CD4-positive, alpha-beta T cell treated with Interleukin-10 for 1 hour (primary cell): ENCODE data around the gene MERTK.
"Not testable (repeated sequence)": the region's sequence is repeated elsewhere in the genome, so short reads cannot be mapped to it uniquely, and the experiment has no call there.

Experiments used
- DNase-seq: peaks from one replicate; pipeline ENCODE4 v3.0.0-alpha.2; 2020

MERTK gene

GRCh38 chr2:112018846-112019245 is 120.4 kb downstream of the MERTK start:
- no peak for DNase-seq

- no peak for DNase-seq
Measured at GRCh38 chr2:112019569-112019982, 121.2 kb downstream of the MERTK start.

- no peak for DNase-seq
Measured at GRCh38 chr2:112020561-112020960, 122.2 kb downstream of the MERTK start.

GRCh38 chr2:112021290-112021689 is 122.9 kb downstream of the MERTK start:
- DNase-seq: no peak

- DNase-seq: no peak
Measured at GRCh38 chr2:112021781-112022231, 123.4 kb downstream of the MERTK start.

- no peak for DNase-seq
Measured at GRCh38 chr2:112023707-112024106, 125.3 kb downstream of the MERTK start.

- DNase-seq: no peak
Measured at GRCh38 chr2:112024231-112024630, 125.8 kb downstream of the MERTK start.

GRCh38 chr2:112024896-112025491 is 126.6 kb downstream of the MERTK start:
- no peak for DNase-seq

GRCh38 chr2:112026509-112026908 is 128.1 kb downstream of the MERTK start:
- DNase-seq: no peak

- no peak for DNase-seq
Measured at GRCh38 chr2:112027767-112028166, 129.4 kb downstream of the MERTK start.

GRCh38 chr2:112029164-112029563 is 130.8 kb downstream of the MERTK start:
- DNase-seq: no peak

GRCh38 chr2:112031473-112032223 is 133.2 kb downstream of the MERTK start:
- no peak for DNase-seq

GRCh38 chr2:112032224-112032586 is 133.8 kb downstream of the MERTK start:
- no peak for DNase-seq

- DNase-seq: no peak
Measured at GRCh38 chr2:112032689-112033465, 134.5 kb downstream of the MERTK start.

- no peak for DNase-seq
Measured at GRCh38 chr2:112033600-112033999, 135.2 kb downstream of the MERTK start.

GRCh38 chr2:112034924-112035323 is 136.5 kb downstream of the MERTK start:
- no peak for DNase-seq

GRCh38 chr2:112035786-112036185 is 137.4 kb downstream of the MERTK start:
- DNase-seq: no peak

- DNase-seq: not testable (repeated sequence)
Measured at GRCh38 chr2:112039556-112039955, 141.1 kb downstream of the MERTK start.

- not testable (repeated sequence) for DNase-seq
Measured at GRCh38 chr2:112040066-112040465, 141.7 kb downstream of the MERTK start.

GRCh38 chr2:112041460-112041859 is 143.1 kb downstream of the MERTK start:
- not testable (repeated sequence) for DNase-seq

- no peak for DNase-seq
Measured at GRCh38 chr2:112045446-112046014, 147.1 kb downstream of the MERTK start.

- DNase-seq: no peak
Measured at GRCh38 chr2:112046231-112046630, 147.8 kb downstream of the MERTK start.

- DNase-seq: no peak
Measured at GRCh38 chr2:112047537-112048235, 149.3 kb downstream of the MERTK start.
